GM12878 (cell line): ENCODE measurements around the gene CADPS. TPM values are rescaled to one million over a fixed set of nuclear protein-coding genes. Genes with fewer than 3 reads are reported as not detected.

Experiments
- ATAC-seq: fragments of 200-7000 bp; cut with Tn5 transposase; 3 replicates; pipeline ENCODE4 v1.9.1; 2020; ENCODE audit warnings: mild to moderate bottlenecking, moderate library complexity
- BruUV-seq: library from RNA; stranded (reverse); fragments of 400-500 nt; replicated peaks from 2 replicates; lab custom pipeline; 2021; lab: Mats Ljungman, UMichigan
- CTCF ChIA-PET: fragments of 300-600 bp; sonication (Branson Sonifier 250); formaldehyde crosslinking; extraction: SDS; loops from one replicate; lab custom pipeline; 2021; ENCODE audit warnings: inconsistent platforms; lab: Yijun Ruan, JAX
- POLR2A ChIA-PET: fragments of 350-600 bp; formaldehyde crosslinking; extraction: SDS; loops from one replicate; lab custom pipeline; 2021; ENCODE audit warnings: inconsistent platforms; lab: Charles Lee
- RAD21 ChIA-PET: fragments of 300-600 bp; sonication (Branson Sonifier 250); formaldehyde crosslinking; loops from one replicate; lab custom pipeline; 2023; ENCODE audit warnings: antibody characterized with exemption; ENCODE audit not compliant: unreplicated experiment; lab: Charles Lee
- SMC1A ChIA-PET: fragments of 300-600 bp; sonication (Branson Sonifier 250); formaldehyde crosslinking; loops from one replicate; lab custom pipeline; 2023; ENCODE audit not compliant: unreplicated experiment, uncharacterized antibody; lab: Charles Lee
- DNase-seq: peaks from one replicate; pipeline ENCODE4 v3.0.0-alpha.2; 2011; ENCODE audit warnings: low read depth, low spot score
- FAIRE-seq: peaks from 3 replicates; lab custom pipeline; 2011; peaks lifted over from hg19 to GRCh38; lab: Jason Lieb, UNC
- H2AFZ ChIP-seq: 2 replicates; pipeline ENCODE4 v1.6.0; 2011; ENCODE audit warnings: low read depth, low read length, control low read depth; ENCODE audit not compliant: control insufficient read depth
- H3K27ac ChIP-seq: 2 replicates; pipeline ENCODE4 v1.5.1; 2011; ENCODE audit warnings: control low read depth; ENCODE audit not compliant: control insufficient read depth, insufficient read depth
- H3K27me3 ChIP-seq, 2 experiments: replicated peaks in 1 of 2; 2 replicates each; pipeline versions ENCODE4 v1.6.0 to v1.6.1; 2011; ENCODE audit warnings: low read length in 1 of 2; ENCODE audit not compliant: control insufficient read depth in 2 of 2, insufficient read depth in 2 of 2
- H3K36me3 ChIP-seq, 2 experiments: 2 replicates each; pipeline ENCODE4 v1.5.1; 2011; ENCODE audit warnings: low read length in 1 of 2; ENCODE audit not compliant: control insufficient read depth in 2 of 2, insufficient read depth in 2 of 2
- H3K4me1 ChIP-seq: 2 replicates; pipeline ENCODE4 v1.6.1; 2011; ENCODE audit warnings: mild to moderate bottlenecking, low read length, moderate library complexity, mixed read lengths; ENCODE audit not compliant: control insufficient read depth, insufficient read depth
- H3K4me2 ChIP-seq: 2 replicates; pipeline ENCODE4 v1.6.0; 2011; ENCODE audit warnings: control low read depth; ENCODE audit not compliant: control insufficient read depth, insufficient read depth
- H3K4me3 ChIP-seq: fragments of 200-600 bp; sonication (generic); 2 replicates; pipeline ENCODE4 v1.5.1; 2016
- H3K79me2 ChIP-seq: 2 replicates; pipeline ENCODE4 v1.6.0; 2011; ENCODE audit warnings: low read length; ENCODE audit not compliant: control insufficient read depth, insufficient read depth
- H3K9ac ChIP-seq: 2 replicates; pipeline ENCODE4 v1.8.0; 2011; ENCODE audit warnings: low read length, control low read depth, mixed read lengths; ENCODE audit not compliant: control insufficient read depth, insufficient read depth
- H3K9me3 ChIP-seq: replicated peaks from 3 replicates; pipeline ENCODE4 v1.5.1; 2011; ENCODE audit warnings: mild to moderate bottlenecking, low read length; ENCODE audit not compliant: control insufficient read depth, insufficient read depth
- H4K20me1 ChIP-seq: 2 replicates; pipeline ENCODE4 v1.6.0; 2011; ENCODE audit not compliant: control insufficient read depth, insufficient read depth
- E2F4 ChIP-seq: IDR thresholded peaks from 2 replicates; pipeline ENCODE4 v1.6.1; 2012; ENCODE audit warnings: low read depth, low read length, improper control_type of control experiment
- EED ChIP-seq: sonication (generic); IDR thresholded peaks from 2 replicates; pipeline ENCODE4 v1.6.1; 2016; ENCODE audit warnings: antibody characterized with exemption, low read depth
- EZH2 ChIP-seq: IDR thresholded peaks from 2 replicates; pipeline ENCODE4 v1.6.1; 2012; ENCODE audit warnings: low read depth, mild to moderate bottlenecking, control low read depth, inconsistent platforms, low read length, borderline replicate concordance; ENCODE audit not compliant: control insufficient read depth
- GABPA ChIP-seq: IDR thresholded peaks from 2 replicates; pipeline ENCODE4 v1.6.1; 2014; ENCODE audit warnings: antibody characterized with exemption, low read depth, mild to moderate bottlenecking, inconsistent platforms
- IKZF2 ChIP-seq, 2 experiments: fragments of 450-650 bp; IDR thresholded peaks; 2 replicates each; pipeline ENCODE4 v1.6.1; 2017; ENCODE audit warnings: mild to moderate bottlenecking in 2 of 2, moderate library complexity in 2 of 2
- MEF2B ChIP-seq: fragments of 450-650 bp; IDR thresholded peaks from 2 replicates; pipeline ENCODE4 v1.6.1; 2018; ENCODE audit warnings: mild to moderate bottlenecking, moderate library complexity; ENCODE audit not compliant: partially characterized antibody, poor library complexity, severe bottlenecking
- PML ChIP-seq: IDR thresholded peaks from 2 replicates; pipeline ENCODE4 v1.6.1; 2012; ENCODE audit warnings: low read length, inconsistent platforms
- RBBP5 ChIP-seq: fragments of 200-600 bp; sonication (generic); conservative IDR thresholded peaks from 2 replicates; pipeline ENCODE4 v1.6.1; 2016
- SMAD1 ChIP-seq: fragments of 450-650 bp; IDR thresholded peaks from 2 replicates; pipeline ENCODE4 v1.6.1; 2018; ENCODE audit warnings: mild to moderate bottlenecking, low read depth; ENCODE audit not compliant: partially characterized antibody
- SMC3 ChIP-seq: IDR thresholded peaks from 2 replicates; pipeline ENCODE4 v1.6.1; 2011; ENCODE audit warnings: low read length, improper control_type of control experiment, borderline replicate concordance
- TCF7 ChIP-seq: IDR thresholded peaks from 2 replicates; pipeline ENCODE4 v1.6.1; 2014; ENCODE audit warnings: antibody characterized with exemption, borderline replicate concordance
- USF1 ChIP-seq: IDR thresholded peaks from 2 replicates; pipeline ENCODE4 v1.6.1; 2011; ENCODE audit warnings: borderline replicate concordance, low read depth, mild to moderate bottlenecking, moderate library complexity, mixed read lengths, low read length; ENCODE audit not compliant: insufficient read depth; ENCODE audit errors: extremely low read length
- ZBED1 ChIP-seq: IDR thresholded peaks from 2 replicates; pipeline ENCODE4 v1.6.1; 2016; ENCODE audit warnings: borderline replicate concordance
- ZNF217 ChIP-seq: fragments of 450-650 bp; IDR thresholded peaks from 2 replicates; pipeline ENCODE4 v1.6.1; 2017; ENCODE audit warnings: antibody characterized with exemption, mild to moderate bottlenecking
- ZNF622 ChIP-seq: fragments of 450-650 bp; IDR thresholded peaks from 2 replicates; pipeline ENCODE4 v1.6.1; 2017; ENCODE audit warnings: mild to moderate bottlenecking, inconsistent platforms
- ZZZ3 ChIP-seq: IDR thresholded peaks from 2 replicates; pipeline ENCODE4 v1.6.1; 2011; ENCODE audit warnings: low read depth; ENCODE audit not compliant: control insufficient read depth, insufficient read length
- WGBS: methylation state at CpG from one replicate; pipeline ENCODE4 v1.1.6; 2016; ENCODE audit warnings: low lambda C conversion rate; ENCODE audit not compliant: insufficient replicate concordance, insufficient coverage; ENCODE audit errors: missing lambda C conversion rate; 5-methylcytosine and 5-hydroxymethylcytosine counted together
- in situ Hi-C: fragments of 300-500 bp; cut with MboI; formaldehyde crosslinking; loops from 9 replicates; pipeline ENCODE4 v1.14.3; 2018; ENCODE audit warnings: mixed read lengths
- intact Hi-C: fragments of 100-400 bp; cut with micrococcal nuclease; formaldehyde crosslinking; loops from one replicate; pipeline ENCODE4 v1.14.2; 2022; ENCODE audit not compliant: unreplicated experiment
- polyA plus RNA-seq, 11 experiments: library from polyadenylated mRNA; depleted of rRNA in 4 of 11; unstranded in 6 of 11; stranded (reverse) in 5 of 11; fragments of >200 nt; fragmentation: Nextera tagmentation in 4 of 11; fragmentation: Illumina TruSeq in 1 of 11; extraction: Ambion mirVana in 4 of 11; extraction: Trizol in 1 of 11; gene quantifications; 1 replicate in 1 of 11; 2 replicates in 10 of 11; pipeline versions ENCODE4 v1.2.1 to v1.2.3, GENCODE V29; 2011 to 2016; ENCODE audit warnings: inconsistent platforms in 2 of 11, missing spikeins in 2 of 11, low read depth in 1 of 11
- total RNA-seq, 4 experiments: library from RNA; depleted of rRNA in 3 of 4; stranded (reverse); fragments of >200 nt in 3 of 4; fragmentation: Illumina TruSeq in 1 of 4; extraction: Trizol in 1 of 4; gene quantifications; 2 replicates each; pipeline versions ENCODE4 v1.2.1 to v1.2.3, GENCODE V29; 2013 to 2021

The CADPS gene
- total and polyA plus RNA-seq, 10 of the 15 experiments (the other 5 are each of a cell fraction or from before 2014, with no cell fraction given) = 0.20 TPM; not detected in 9

GRCh38 chr3:62919784-62920465 lies 44.7 kb upstream of the CADPS start:
- no peaks in the 10 kb centered on the region for H3K79me2 ChIP-seq
- no peaks in the 10 kb centered on the region for H3K27me3 ChIP-seq
- ChIA-PET POLR2A (no interaction called here), RAD21 (no interaction called here), CTCF (no interaction called here), SMC1A (no interaction called here)
- DNase-seq (no peak), ATAC-seq (no peak), FAIRE-seq (no peak)
- TF ChIP-seq ZBED1 = no peak
- no peak for TF ChIP-seq PML
- TF ChIP-seq MEF2B = no peak
- TF ChIP-seq USF1 = no peak
- no peak for TF ChIP-seq E2F4
- no peak for TF ChIP-seq SMAD1
- no peak for TF ChIP-seq ZNF217
- no peak for TF ChIP-seq ZZZ3
- no peak for TF ChIP-seq RBBP5
- no peak for TF ChIP-seq IKZF2 (IDR thresholded peaks at IDR 0.05)
- no peak for TF ChIP-seq SMC3
- TF ChIP-seq EED = no peak
- no peak for TF ChIP-seq EZH2
- no peak for TF ChIP-seq GABPA
- TF ChIP-seq ZNF622 = no peak
- no peak for TF ChIP-seq TCF7
- no peak overlapping the region for H3K9ac ChIP-seq
- in situ Hi-C loops = no loop called here
- H3K27ac ChIP-seq = no peak overlapping the region
- intact Hi-C loops = no loop called here
- H2AFZ ChIP-seq = no peak overlapping the region
- H3K4me3 ChIP-seq = no peak overlapping the region
- H3K4me2 ChIP-seq = no peak overlapping the region
- H4K20me1 ChIP-seq = no peaks in the 10 kb centered on the region
- no TSS peak for BruUV-seq
- 12% methylated on average over 7 of the region's 7 CpGs for WGBS
- H3K4me1 ChIP-seq = no peaks in the 10 kb centered on the region
- no peaks in the 10 kb centered on the region for H3K36me3 ChIP-seq
- no peaks in the 10 kb centered on the region for H3K9me3 ChIP-seq
